Adrenal gland (tissue), 5 donors: Measurements from ENCODE around the gene RAPGEF2.

Source experiments
- CTCF ChIP-seq, 6 experiments: fragments of 450-650 bp in 4 of 6; fragments of 200-600 bp in 2 of 6; sonication (generic) in 1 of 6; IDR thresholded peaks; 1 replicate in 5 of 6; 2 replicates in 1 of 6; pipeline versions ENCODE4 v1.5.1 to v1.8.0; 2016 to 2021; ENCODE audit warnings: antibody characterized with exemption in 6 of 6, mild to moderate bottlenecking in 2 of 6, moderate library complexity in 1 of 6
- POLR2A ChIP-seq, 2 donors: fragments of 450-650 bp; IDR thresholded peaks; one replicate each; pipeline ENCODE4 v1.6.1; 2017; ENCODE audit warnings: antibody characterized with exemption in 2 of 2, mild to moderate bottlenecking in 2 of 2, moderate library complexity in 1 of 2
- donor health status: DM: no; HTN: no; CAD: no.

GRCh38 chr4:159319027-159319426 lies 216.1 kb downstream of the RAPGEF2 start:
- no peak for TF ChIP-seq CTCF (IDR thresholded peaks at IDR 0.05)
- no peak for TF ChIP-seq POLR2A (IDR thresholded peaks at IDR 0.05)
